Measurements from ENCODE around the gene GLIS2.

GRCh38 chr16:4313563-4314531, 2.0 kb upstream of the GLIS2 start:
- TF ChIP-seq TAF1 (IDR thresholded peaks at IDR 0.05; ENCODE audit: borderline replicate concordance, insufficient read depth, low read length) (no peak), REST (IDR thresholded peaks at IDR 0.05; ENCODE audit: insufficient read depth in 1 of 2, low read depth in 2 of 2, low read length in 2 of 2) (no peak), POLR2AphosphoS5 (IDR thresholded peaks at IDR 0.05; ENCODE audit: low read depth, low read length) (no peak), FOXP2 (optimal IDR thresholded peaks at IDR 0.05; ENCODE audit: borderline replicate concordance, extremely low read depth, extremely low read length, insufficient read depth) (no peak)
